Endothelial cell of umbilical vein (primary cell): ENCODE data around the gene XYLT1.

Experiments
- EZH2 ChIP-seq: IDR thresholded peaks from 2 replicates; pipeline ENCODE4 v1.6.1; 2012; ENCODE audit warnings: borderline replicate concordance, low read depth, mild to moderate bottlenecking, moderate library complexity, low read length, inconsistent platforms; ENCODE audit not compliant: severe bottlenecking
- JUN ChIP-seq: IDR thresholded peaks from 2 replicates; pipeline ENCODE4 v1.6.1; 2011; ENCODE audit warnings: borderline replicate concordance, low read depth; ENCODE audit not compliant: insufficient read length, insufficient read depth
- POLR2A ChIP-seq: IDR thresholded peaks from 2 replicates; pipeline ENCODE4 v1.6.1; 2012; ENCODE audit warnings: low read depth, mild to moderate bottlenecking, control low read depth, low read length
- POLR2AphosphoS5 ChIP-seq: IDR thresholded peaks from 2 replicates; pipeline ENCODE4 v1.6.1; 2012; ENCODE audit warnings: low read depth, mild to moderate bottlenecking, control low read depth, low read length, moderate library complexity; ENCODE audit not compliant: insufficient read depth
- TF ChIP-seq, protein P1 (sequence below), 2 donors: IDR thresholded peaks; 1 replicate in 1 of 2; 2 replicates in 1 of 2; pipeline ENCODE4 v1.5.1; 2011; ENCODE audit warnings: low read length in 2 of 2, mild to moderate bottlenecking in 2 of 2, moderate library complexity in 2 of 2, control low read depth in 1 of 2, inconsistent platforms in 1 of 2, low read depth in 1 of 2; ENCODE audit not compliant: insufficient read depth in 1 of 2; ENCODE audit errors: extremely low read depth in 1 of 2

DNA sequence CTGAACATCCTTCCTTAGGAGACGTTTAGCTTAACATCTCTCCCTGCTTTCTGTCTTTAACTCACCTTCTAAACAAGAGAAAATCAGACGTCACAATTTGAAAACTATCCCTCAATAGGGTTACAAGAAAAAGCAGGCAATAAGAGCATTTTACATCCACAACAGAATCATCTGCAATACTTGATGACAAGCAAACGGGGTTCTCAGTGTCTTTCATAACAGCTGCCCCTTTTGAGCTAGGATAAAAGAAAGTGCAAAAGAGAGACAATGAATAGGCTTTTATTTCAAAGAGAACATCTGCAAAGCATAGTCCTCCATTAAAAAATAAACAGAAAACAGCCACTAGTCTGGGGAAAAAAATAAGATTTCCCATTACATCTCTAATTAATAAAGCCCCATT lies 13.2 kb downstream of the XYLT1 start:
- TF ChIP-seq EZH2 (no peak), POLR2A (no peak), POLR2AphosphoS5 (no peak), JUN (no peak)
- TF ChIP-seq, protein P1, sequence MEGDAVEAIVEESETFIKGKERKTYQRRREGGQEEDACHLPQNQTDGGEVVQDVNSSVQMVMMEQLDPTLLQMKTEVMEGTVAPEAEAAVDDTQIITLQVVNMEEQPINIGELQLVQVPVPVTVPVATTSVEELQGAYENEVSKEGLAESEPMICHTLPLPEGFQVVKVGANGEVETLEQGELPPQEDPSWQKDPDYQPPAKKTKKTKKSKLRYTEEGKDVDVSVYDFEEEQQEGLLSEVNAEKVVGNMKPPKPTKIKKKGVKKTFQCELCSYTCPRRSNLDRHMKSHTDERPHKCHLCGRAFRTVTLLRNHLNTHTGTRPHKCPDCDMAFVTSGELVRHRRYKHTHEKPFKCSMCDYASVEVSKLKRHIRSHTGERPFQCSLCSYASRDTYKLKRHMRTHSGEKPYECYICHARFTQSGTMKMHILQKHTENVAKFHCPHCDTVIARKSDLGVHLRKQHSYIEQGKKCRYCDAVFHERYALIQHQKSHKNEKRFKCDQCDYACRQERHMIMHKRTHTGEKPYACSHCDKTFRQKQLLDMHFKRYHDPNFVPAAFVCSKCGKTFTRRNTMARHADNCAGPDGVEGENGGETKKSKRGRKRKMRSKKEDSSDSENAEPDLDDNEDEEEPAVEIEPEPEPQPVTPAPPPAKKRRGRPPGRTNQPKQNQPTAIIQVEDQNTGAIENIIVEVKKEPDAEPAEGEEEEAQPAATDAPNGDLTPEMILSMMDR (IDR thresholded peaks at IDR 0.05; ENCODE audit: extremely low read depth in 1 of 2, insufficient read depth in 1 of 2, low read depth in 1 of 2, low read length in 2 of 2): no peak
